ENCODE results near the gene DOCK2. TPM values are rescaled to one million over a fixed set of nuclear protein-coding genes. Genes with fewer than 3 reads are reported as not detected.

DOCK2 gene
- total and polyA plus RNA-seq, 2 of the 8 experiments (the other 6 are each of a cell fraction or from before 2014, with no cell fraction given), result 3.9 to 5.7 TPM

DNA sequence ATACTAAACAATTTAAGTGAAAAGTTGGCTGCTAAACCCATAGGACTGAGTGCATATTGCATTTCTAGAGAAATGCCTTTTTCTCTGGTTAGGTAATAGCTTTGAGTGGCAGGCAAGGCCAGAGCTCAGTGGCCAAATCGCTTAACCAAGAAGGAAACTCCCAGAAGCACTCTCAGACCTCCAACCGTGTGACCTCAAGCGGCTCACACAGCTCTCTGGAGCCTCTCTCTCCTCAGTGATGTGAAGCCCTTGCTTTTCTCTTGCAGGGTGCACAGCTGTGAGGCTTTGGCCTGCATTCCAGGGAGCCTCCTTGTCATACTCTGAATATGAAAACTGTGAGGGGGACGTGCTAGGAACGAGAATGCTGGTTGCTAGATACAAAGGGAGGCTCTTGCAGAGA is 236.6 kb downstream of the DOCK2 start:
- H3K18ac ChIP-seq (ENCODE audit: extremely low read depth, low read length), result no peak overlapping the region
- no peak overlapping the region for H2BK12ac ChIP-seq (ENCODE audit: low read depth, low read length)
- H2BK20ac ChIP-seq (ENCODE audit: low read length), result no peak overlapping the region
- no peak overlapping the region for H2AFZ ChIP-seq (ENCODE audit: low read length)
- H2BK120ac ChIP-seq (replicated peaks; ENCODE audit: low read depth, low read length), result no peak overlapping the region
- FAIRE-seq (no peak), DNase-seq (ENCODE audit: low read depth in 1 of 2, low spot score in 2 of 2) (no peak)
- POLR2A ChIA-PET (ENCODE audit: partially characterized antibody), result no interaction called here
- H3K4me3 ChIP-seq (ENCODE audit: extremely low read depth in 1 of 4, insufficient read depth in 2 of 4, low read depth in 3 of 4, low read length in 4 of 4), result no peak overlapping the region
- no peaks in the 10 kb centered on the region for H3K36me3 ChIP-seq (ENCODE audit: control insufficient read depth in 2 of 4, insufficient read depth in 4 of 4, low read length in 3 of 4)
- no peak overlapping the region for H2AK5ac ChIP-seq (ENCODE audit: low read depth, low read length)
- peaks cover 0 to 5% (median 3%) of the 10 kb centered on the region in 4 experiments; a peak in 5 of 7 replicates for H3K4me1 ChIP-seq (replicated peaks in 1 of 4; ENCODE audit: control insufficient read depth in 3 of 4, insufficient read depth in 4 of 4, low read length in 3 of 4)
- H3K23ac ChIP-seq (ENCODE audit: insufficient read length), result no peak overlapping the region
- peaks cover 0 to 2% (median 0%) of the 10 kb centered on the region in 4 experiments; a peak in 1 of 7 replicates for H3K27me3 ChIP-seq (replicated peaks in 1 of 4; ENCODE audit: control insufficient read depth in 3 of 4, extremely low read depth in 1 of 4, insufficient read depth in 3 of 4, low read length in 3 of 4)
- no peak overlapping the region for H3K14ac ChIP-seq (ENCODE audit: insufficient read length)
- no peak overlapping the region for H3K4ac ChIP-seq (replicated peaks; ENCODE audit: insufficient read length, low read depth, low read length)
- H4K5ac ChIP-seq (ENCODE audit: insufficient read length, low read depth, low read length), result no peak overlapping the region
- H3K9ac ChIP-seq (replicated peaks in 1 of 4; ENCODE audit: extremely low read depth in 1 of 4, low read depth in 3 of 4, low read length in 3 of 4), result no peak overlapping the region
- H3K56ac ChIP-seq (replicated peaks; ENCODE audit: insufficient read length, low read depth, low read length), result no peak overlapping the region
- no peak overlapping the region for H3K27ac ChIP-seq (ENCODE audit: low read depth, low read length)
- WGBS, 2 experiments (ENCODE audit: extremely low coverage in 1 of 2, insufficient coverage in 1 of 2, insufficient read length in 1 of 2, insufficient replicate concordance in 2 of 2, low coverage in 1 of 2, low lambda C conversion rate in 2 of 2, missing lambda C conversion rate in 1 of 2), result 79% methylated on average over 5 of the region's 5 CpGs; no CpG with 5 or more reads in 1 of the 2 experiments
- no peaks in the 10 kb centered on the region for H3K9me3 ChIP-seq (ENCODE audit: insufficient read depth in 2 of 2, low read depth in 1 of 2, low read length in 1 of 2)
- H4K91ac ChIP-seq (replicated peaks; ENCODE audit: insufficient read length, low read length), result no peak overlapping the region
- no peaks in the 10 kb centered on the region for H3K23me2 ChIP-seq (ENCODE audit: low read depth, low read length)
- no peaks in the 10 kb centered on the region for H3K79me1 ChIP-seq (ENCODE audit: low read depth, low read length)
- H3K79me2 ChIP-seq (ENCODE audit: control insufficient read depth in 1 of 2, insufficient read depth in 2 of 2, low read length in 2 of 2), result no peaks in the 10 kb centered on the region
- H3K4me2 ChIP-seq (ENCODE audit: insufficient read depth in 1 of 2, low read depth in 2 of 2, low read length in 2 of 2), result no peak overlapping the region
- no peak overlapping the region for H2BK5ac ChIP-seq (ENCODE audit: low read depth, low read length)
- no peak for TF ChIP-seq SP4 (IDR thresholded peaks at IDR 0.05; ENCODE audit: low read length)
- peak; percentile 43 for TF ChIP-seq TEAD4 (IDR thresholded peaks at IDR 0.05; ENCODE audit: low read depth, low read length)
- no peak for TF ChIP-seq BCL11A (IDR thresholded peaks at IDR 0.05; ENCODE audit: low read depth in 2 of 2, low read length in 2 of 2)
- TF ChIP-seq RBBP5 (IDR thresholded peaks at IDR 0.05; ENCODE audit: borderline replicate concordance, low read depth, low read length), result no peak
- TF ChIP-seq, protein P1, sequence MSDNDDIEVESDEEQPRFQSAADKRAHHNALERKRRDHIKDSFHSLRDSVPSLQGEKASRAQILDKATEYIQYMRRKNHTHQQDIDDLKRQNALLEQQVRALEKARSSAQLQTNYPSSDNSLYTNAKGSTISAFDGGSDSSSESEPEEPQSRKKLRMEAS (IDR thresholded peaks at IDR 0.05), result no peak
- TF ChIP-seq SIX5 (IDR thresholded peaks at IDR 0.05; ENCODE audit: low read depth, low read length), result no peak
- CTCF ChIA-PET (ENCODE audit: partially characterized antibody), result interaction anchor here (0.9 to 2.4 kb wide), 4 partner anchors 12 to 243 kb away, joined by 3 to 7 read pairs (median 4); no protein-coding TSS in a partner anchor
- H4K8ac ChIP-seq (ENCODE audit: extremely low read depth, insufficient read depth, low read length), result no peak overlapping the region
- no peaks in the 10 kb centered on the region for H4K20me1 ChIP-seq (replicated peaks in 1 of 2; ENCODE audit: control insufficient read depth in 1 of 2, insufficient read depth in 2 of 2, low read length in 2 of 2)
- no peak overlapping the region for H2BK15ac ChIP-seq (ENCODE audit: low read length)
